Activated naive CD4-positive, alpha-beta T cell treated with anti-CD3 and anti-CD28 coated beads, Interleukin-2, amount 10 ng/mL, durations not matched to agents 7 days and 5 days (primary cell): ENCODE measurements around the gene GATA6.
"Not testable (repeated sequence)": the region's sequence is repeated elsewhere in the genome, so short reads cannot be mapped to it uniquely, and the experiment has no call there.

ENCODE experiments used
- CTCF ChIA-PET: fragments of 350-600 bp; sonication (Branson Sonifier 250); formaldehyde crosslinking; loops from one replicate; lab custom pipeline; 2021; ENCODE audit warnings: antibody characterized with exemption; lab: Charles Lee
- DNase-seq: peaks from one replicate; pipeline ENCODE4 v3.0.0-alpha.2; 2020
- H3K27ac Mint-ChIP-seq: one replicate; pipeline ENCODE4 v1.8.0; 2021; ENCODE audit warnings: mild to moderate bottlenecking, moderate library complexity, mixed read lengths
- H3K27me3 Mint-ChIP-seq: one replicate; pipeline ENCODE4 v1.8.0; 2021; ENCODE audit warnings: mild to moderate bottlenecking, mixed read lengths
- H3K36me3 Mint-ChIP-seq: one replicate; pipeline ENCODE4 v1.8.0; 2021; ENCODE audit warnings: mixed read lengths
- H3K4me1 Mint-ChIP-seq: one replicate; pipeline ENCODE4 v1.8.0; 2021; ENCODE audit warnings: mixed read lengths
- H3K4me3 Mint-ChIP-seq: one replicate; pipeline ENCODE4 v1.8.0; 2021; ENCODE audit warnings: mild to moderate bottlenecking, moderate library complexity, mixed read lengths
- H3K9me3 Mint-ChIP-seq: one replicate; pipeline ENCODE4 v1.8.0; 2021; ENCODE audit warnings: mixed read lengths

Gene GATA6

GRCh38 chr18:22182884-22183697 lies 13.7 kb downstream of the GATA6 start:
- Mint-ChIP-seq H3K9me3 (no peaks in the 10 kb centered on the region), H3K4me1 (no peaks in the 10 kb centered on the region), H3K27me3 (no peaks in the 10 kb centered on the region), H3K27ac (no peak overlapping the region), H3K4me3 (no peak overlapping the region), H3K36me3 (no peaks in the 10 kb centered on the region)
- DNase-seq: no peak
- CTCF ChIA-PET: no interaction called here

GRCh38 chr18:22183698-22184170 lies 14.3 kb downstream of the GATA6 start:
- Mint-ChIP-seq H3K9me3 (no peaks in the 10 kb centered on the region), H3K27ac (no peak overlapping the region), H3K4me3 (no peak overlapping the region), H3K36me3 (no peaks in the 10 kb centered on the region), H3K4me1 (no peaks in the 10 kb centered on the region), H3K27me3 (no peaks in the 10 kb centered on the region)
- DNase-seq: no peak
- CTCF ChIA-PET: no interaction called here

GRCh38 chr18:22184573-22184972 lies 15.2 kb downstream of the GATA6 start:
- H3K36me3 Mint-ChIP-seq, H3K9me3 Mint-ChIP-seq, H3K27ac Mint-ChIP-seq, H3K4me1 Mint-ChIP-seq, CTCF ChIA-PET, H3K27me3 Mint-ChIP-seq, H3K4me3 Mint-ChIP-seq, DNase-seq: not testable (repeated sequence)

- H3K27me3 Mint-ChIP-seq: no peaks in the 10 kb centered on the region
- CTCF ChIA-PET: no interaction called here
These were observed 15.9 kb downstream of the GATA6 start for GRCh38 chr18:22185273-22185672.

GRCh38 chr18:22185771-22186386 lies 16.5 kb downstream of the GATA6 start:
- Mint-ChIP-seq H3K4me3 (no peak overlapping the region), H3K27me3 (peaks cover 4% of the 10 kb centered on the region), H3K27ac (no peak overlapping the region), H3K4me1 (no peaks in the 10 kb centered on the region), H3K9me3 (no peaks in the 10 kb centered on the region), H3K36me3 (no peaks in the 10 kb centered on the region)
- CTCF ChIA-PET: no interaction called here
- DNase-seq: no peak

More at GRCh38 chr18:22185273-22185672, 15.9 kb downstream of the GATA6 start:
- no peak overlapping the region for H3K4me3 Mint-ChIP-seq
- no peaks in the 10 kb centered on the region for H3K4me1 Mint-ChIP-seq
- H3K27ac Mint-ChIP-seq: no peak overlapping the region
- H3K9me3 Mint-ChIP-seq: no peaks in the 10 kb centered on the region
- no peak for DNase-seq
- H3K36me3 Mint-ChIP-seq: no peaks in the 10 kb centered on the region

GRCh38 chr18:22186484-22186971 lies 17.1 kb downstream of the GATA6 start:
- DNase-seq: no peak
- Mint-ChIP-seq H3K4me3 (no peak overlapping the region), H3K27me3 (peaks cover 5% of the 10 kb centered on the region), H3K27ac (no peak overlapping the region), H3K4me1 (no peaks in the 10 kb centered on the region), H3K9me3 (no peaks in the 10 kb centered on the region), H3K36me3 (no peaks in the 10 kb centered on the region)
- CTCF ChIA-PET: no interaction called here

- Mint-ChIP-seq H3K4me1 (no peaks in the 10 kb centered on the region), H3K27ac (no peak overlapping the region), H3K4me3 (no peak overlapping the region), H3K27me3 (peaks cover 9% of the 10 kb centered on the region), H3K9me3 (no peaks in the 10 kb centered on the region), H3K36me3 (no peaks in the 10 kb centered on the region)
- DNase-seq: no peak
- CTCF ChIA-PET: no interaction called here
These were observed 19.3 kb downstream of the GATA6 start for GRCh38 chr18:22188559-22189267.

- DNase-seq: no peak
- Mint-ChIP-seq H3K27me3 (peaks cover 10% of the 10 kb centered on the region), H3K27ac (no peak overlapping the region), H3K4me1 (no peaks in the 10 kb centered on the region), H3K36me3 (no peaks in the 10 kb centered on the region), H3K9me3 (no peaks in the 10 kb centered on the region), H3K4me3 (no peak overlapping the region)
- CTCF ChIA-PET: no interaction called here
These were observed 20.2 kb downstream of the GATA6 start for GRCh38 chr18:22189449-22190166.

- no peak for DNase-seq
- no peak overlapping the region for H3K27ac Mint-ChIP-seq
- H3K4me3 Mint-ChIP-seq: no peak overlapping the region
- CTCF ChIA-PET: no interaction called here
- H3K9me3 Mint-ChIP-seq: no peaks in the 10 kb centered on the region
- no peaks in the 10 kb centered on the region for H3K36me3 Mint-ChIP-seq
- peaks cover 10% of the 10 kb centered on the region for H3K27me3 Mint-ChIP-seq
- H3K4me1 Mint-ChIP-seq: no peaks in the 10 kb centered on the region
These were observed 21.9 kb downstream of the GATA6 start for GRCh38 chr18:22191346-22191695.

GRCh38 chr18:22191923-22192322 lies 22.5 kb downstream of the GATA6 start:
- peaks cover 10% of the 10 kb centered on the region for H3K27me3 Mint-ChIP-seq
- no peaks in the 10 kb centered on the region for H3K9me3 Mint-ChIP-seq
- DNase-seq: no peak
- no peak overlapping the region for H3K27ac Mint-ChIP-seq
- H3K4me3 Mint-ChIP-seq: no peak overlapping the region
- CTCF ChIA-PET: no interaction called here
- no peaks in the 10 kb centered on the region for H3K36me3 Mint-ChIP-seq
- H3K4me1 Mint-ChIP-seq: no peaks in the 10 kb centered on the region

GRCh38 chr18:22193466-22193865 lies 24.1 kb downstream of the GATA6 start:
- no peaks in the 10 kb centered on the region for H3K9me3 Mint-ChIP-seq
- CTCF ChIA-PET: no interaction called here
- no peak for DNase-seq

GRCh38 chr18:22194151-22194598 lies 24.8 kb downstream of the GATA6 start:
- no peak for DNase-seq
- CTCF ChIA-PET: no interaction called here
- Mint-ChIP-seq H3K9me3 (no peaks in the 10 kb centered on the region), H3K27ac (no peak overlapping the region), H3K36me3 (no peaks in the 10 kb centered on the region), H3K27me3 (peaks cover 13% of the 10 kb centered on the region), H3K4me3 (no peak overlapping the region), H3K4me1 (no peaks in the 10 kb centered on the region)

More at GRCh38 chr18:22193466-22193865, 24.1 kb downstream of the GATA6 start:
- H3K27me3 Mint-ChIP-seq: peaks cover 10% of the 10 kb centered on the region
- no peak overlapping the region for H3K27ac Mint-ChIP-seq
- no peaks in the 10 kb centered on the region for H3K4me1 Mint-ChIP-seq
- H3K4me3 Mint-ChIP-seq: no peak overlapping the region
- no peaks in the 10 kb centered on the region for H3K36me3 Mint-ChIP-seq

- no peak overlapping the region for H3K4me3 Mint-ChIP-seq
- no peak for DNase-seq
- no peaks in the 10 kb centered on the region for H3K4me1 Mint-ChIP-seq
- H3K36me3 Mint-ChIP-seq: no peaks in the 10 kb centered on the region
- no peak overlapping the region for H3K27ac Mint-ChIP-seq
- H3K27me3 Mint-ChIP-seq: peaks cover 13% of the 10 kb centered on the region
- CTCF ChIA-PET: no interaction called here
- H3K9me3 Mint-ChIP-seq: no peaks in the 10 kb centered on the region
These were observed 25.7 kb downstream of the GATA6 start for GRCh38 chr18:22195052-22195451.

GRCh38 chr18:22196943-22197342 lies 27.6 kb downstream of the GATA6 start:
- H3K27ac Mint-ChIP-seq, H3K36me3 Mint-ChIP-seq, DNase-seq, H3K4me1 Mint-ChIP-seq, H3K9me3 Mint-ChIP-seq, H3K27me3 Mint-ChIP-seq, H3K4me3 Mint-ChIP-seq, CTCF ChIA-PET: not testable (repeated sequence)
